HepG2 (cell line): ENCODE results near the gene SLC2A10. TPM values are rescaled to one million over a fixed set of nuclear protein-coding genes. Genes with fewer than 3 reads are reported as not detected.

Experiments used
- AKAP8 ChIP-seq: sonication (generic); formaldehyde crosslinking; IDR thresholded peaks from 2 replicates; pipeline ENCODE4 v1.5.1; 2020; ENCODE audit warnings: mild to moderate bottlenecking, missing genetic modification reagents
- ARID2 ChIP-seq: sonication (generic); formaldehyde crosslinking; IDR thresholded peaks from 2 replicates; pipeline ENCODE4 v1.8.1; 2022; ENCODE audit warnings: mild to moderate bottlenecking, missing genetic modification reagents, borderline replicate concordance
- CBX2 ChIP-seq, 2 experiments: fragments of 200-600 bp in 1 of 2; sonication (generic); formaldehyde crosslinking in 1 of 2; IDR thresholded peaks; 2 replicates each; pipeline versions ENCODE4 v1.7.0 to v1.8.1; 2018 to 2022; ENCODE audit warnings: low read depth in 2 of 2, low read length in 1 of 2, mild to moderate bottlenecking in 1 of 2, missing genetic modification reagents in 1 of 2
- CREB1 ChIP-seq, 2 experiments: fragments of 450-650 bp in 1 of 2; IDR thresholded peaks; 2 replicates each; pipeline ENCODE4 v1.6.1; 2016 to 2017; ENCODE audit warnings: control low read depth in 1 of 2, mild to moderate bottlenecking in 1 of 2, missing compliant biosample characterization in 1 of 2, missing genetic modification characterization in 1 of 2
- HES4 ChIP-seq: sonication (generic); formaldehyde crosslinking; IDR thresholded peaks from 2 replicates; pipeline ENCODE4 v1.9.0; 2021; ENCODE audit warnings: mild to moderate bottlenecking, missing genetic modification reagents, borderline replicate concordance
- IKZF4 ChIP-seq: sonication (generic); formaldehyde crosslinking; IDR thresholded peaks from 2 replicates; pipeline ENCODE4 v1.5.1; 2020; ENCODE audit warnings: borderline replicate concordance, mild to moderate bottlenecking, low read depth, missing genetic modification reagents; ENCODE audit errors: not compliant biosample characterization
- MEF2D ChIP-seq: sonication (generic); formaldehyde crosslinking; IDR thresholded peaks from 2 replicates; pipeline ENCODE4 v1.5.1; 2020; ENCODE audit warnings: mild to moderate bottlenecking, missing genetic modification reagents
- NCOA2 ChIP-seq: sonication (generic); formaldehyde crosslinking; IDR thresholded peaks from 2 replicates; pipeline ENCODE4 v1.8.0; 2022; ENCODE audit warnings: inconsistent platforms
- NR2F6 ChIP-seq, 2 experiments: IDR thresholded peaks; 2 replicates each; pipeline ENCODE4 v1.6.1; 2016; ENCODE audit warnings: antibody characterized with exemption in 1 of 2, mild to moderate bottlenecking in 1 of 2
- REL ChIP-seq: sonication (generic); formaldehyde crosslinking; conservative IDR thresholded peaks from 2 replicates; pipeline ENCODE4 v1.8.0; 2022; ENCODE audit warnings: mild to moderate bottlenecking, missing genetic modification reagents, moderate library complexity
- ZNF296 ChIP-seq: sonication (generic); formaldehyde crosslinking; conservative IDR thresholded peaks from 2 replicates; pipeline ENCODE4 v1.5.0; 2020; ENCODE audit warnings: mild to moderate bottlenecking, missing genetic modification reagents
- ZNF451 ChIP-seq: sonication (generic); formaldehyde crosslinking; IDR thresholded peaks from 2 replicates; pipeline ENCODE4 v1.5.0; 2020; ENCODE audit warnings: mild to moderate bottlenecking, missing genetic modification reagents
- ZNF496 ChIP-seq: sonication (generic); formaldehyde crosslinking; IDR thresholded peaks from 2 replicates; pipeline ENCODE4 v1.8.1; 2023; ENCODE audit warnings: mild to moderate bottlenecking, moderate library complexity, missing genetic modification reagents; ENCODE audit not compliant: insufficient replicate concordance
- ZNF512B ChIP-seq: sonication (generic); formaldehyde crosslinking; IDR thresholded peaks from 2 replicates; pipeline ENCODE4 v1.5.1; 2020; ENCODE audit warnings: missing genetic modification reagents, mild to moderate bottlenecking, borderline replicate concordance
- ZNF775 ChIP-seq: sonication (generic); formaldehyde crosslinking; IDR thresholded peaks from 2 replicates; pipeline ENCODE4 v1.4.0; 2020; ENCODE audit warnings: missing genetic modification reagents, mild to moderate bottlenecking, moderate library complexity, borderline replicate concordance
- ZSCAN29 ChIP-seq: sonication (generic); formaldehyde crosslinking; conservative IDR thresholded peaks from 2 replicates; pipeline ENCODE4 v1.4.0; 2020; ENCODE audit warnings: mild to moderate bottlenecking, missing genetic modification reagents
- polyA plus RNA-seq, 8 experiments: library from polyadenylated mRNA; depleted of rRNA in 3 of 8; stranded (reverse) in 7 of 8; unstranded in 1 of 8; fragments of >200 nt; fragmentation: Illumina TruSeq in 4 of 8; extraction: Trizol in 4 of 8; gene quantifications; 2 replicates each; pipeline versions ENCODE4 v1.2.1 to v1.2.3, GENCODE V29; 2011 to 2016; ENCODE audit warnings: low read depth in 4 of 8, missing spikeins in 1 of 8, mixed read lengths in 1 of 8; ENCODE audit not compliant: insufficient read depth in 1 of 8
- total RNA-seq, 5 experiments: library from RNA; depleted of rRNA; stranded (reverse); fragments of >200 nt; fragmentation: Illumina TruSeq; extraction: Trizol; gene quantifications; 2 replicates each; pipeline ENCODE4 v1.2.3, GENCODE V29; 2016; ENCODE audit warnings: low read depth in 1 of 5
- TF ChIP-seq, protein P1 (sequence below): sonication (generic); formaldehyde crosslinking; conservative IDR thresholded peaks from 2 replicates; pipeline ENCODE4 v1.4.0; 2020; ENCODE audit warnings: mild to moderate bottlenecking, missing genetic modification reagents, moderate library complexity
- TF ChIP-seq, protein P2 (sequence below), 2 experiments: sonication (generic) in 1 of 2; formaldehyde crosslinking in 1 of 2; IDR thresholded peaks; 2 replicates each; pipeline versions ENCODE4 v1.4.0 to v1.6.1; 2018 to 2020; ENCODE audit warnings: missing genetic modification reagents in 2 of 2, borderline replicate concordance in 1 of 2, low read depth in 1 of 2, mild to moderate bottlenecking in 1 of 2, missing biosample characterization in 1 of 2

Gene SLC2A10
- total and polyA plus RNA-seq, 2 of the 13 experiments (the other 11 are each of a cell fraction or from before 2014, with no cell fraction given), result 16.0 to 18.4 TPM

DNA sequence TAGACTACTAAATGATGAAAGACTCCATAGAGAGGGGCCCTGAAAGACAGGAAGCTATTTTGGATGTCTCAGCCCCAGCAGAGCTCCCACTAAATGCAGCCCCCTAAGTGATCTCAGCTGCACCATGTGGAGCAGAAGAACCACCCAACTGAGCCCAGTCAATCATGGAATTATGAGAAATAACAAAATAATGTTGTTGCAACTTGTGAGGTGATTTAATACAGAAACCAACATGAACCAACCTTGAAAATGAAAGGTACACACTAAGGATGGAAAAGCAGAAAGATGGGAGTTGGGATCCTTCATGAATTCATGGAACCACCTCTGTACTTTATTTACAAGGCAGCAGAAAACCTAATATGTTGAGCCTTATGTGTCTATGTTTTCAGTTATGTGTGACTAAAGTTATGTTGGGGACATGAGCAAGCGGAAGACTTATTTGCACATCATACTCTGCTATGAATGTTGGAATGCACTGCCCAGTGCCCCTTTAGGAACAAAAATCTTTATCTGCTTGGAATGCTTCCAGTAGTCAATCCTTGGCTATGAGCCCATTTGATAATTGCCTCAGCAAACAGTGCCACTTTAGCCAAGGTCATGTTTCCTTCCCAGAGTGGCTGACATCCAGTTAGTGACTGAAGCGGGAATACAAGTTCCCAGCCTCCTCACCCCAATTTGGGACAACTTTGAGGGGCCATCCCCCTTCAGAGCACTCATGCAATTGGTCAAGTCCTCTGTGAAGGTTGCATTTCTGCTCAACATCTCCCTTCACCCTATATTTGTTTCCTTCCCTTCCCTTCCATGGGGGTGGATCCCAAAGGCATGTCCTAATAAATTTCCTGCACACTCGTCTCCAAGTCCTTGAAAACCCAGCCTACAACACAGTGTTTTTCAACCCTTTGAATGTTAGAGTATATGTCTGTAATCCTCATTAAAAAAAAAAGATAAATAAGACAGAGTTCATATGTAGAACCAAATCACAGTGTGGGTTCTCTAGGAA, 38.6 kb upstream of the SLC2A10 start (continued):
- TF ChIP-seq, protein P1, sequence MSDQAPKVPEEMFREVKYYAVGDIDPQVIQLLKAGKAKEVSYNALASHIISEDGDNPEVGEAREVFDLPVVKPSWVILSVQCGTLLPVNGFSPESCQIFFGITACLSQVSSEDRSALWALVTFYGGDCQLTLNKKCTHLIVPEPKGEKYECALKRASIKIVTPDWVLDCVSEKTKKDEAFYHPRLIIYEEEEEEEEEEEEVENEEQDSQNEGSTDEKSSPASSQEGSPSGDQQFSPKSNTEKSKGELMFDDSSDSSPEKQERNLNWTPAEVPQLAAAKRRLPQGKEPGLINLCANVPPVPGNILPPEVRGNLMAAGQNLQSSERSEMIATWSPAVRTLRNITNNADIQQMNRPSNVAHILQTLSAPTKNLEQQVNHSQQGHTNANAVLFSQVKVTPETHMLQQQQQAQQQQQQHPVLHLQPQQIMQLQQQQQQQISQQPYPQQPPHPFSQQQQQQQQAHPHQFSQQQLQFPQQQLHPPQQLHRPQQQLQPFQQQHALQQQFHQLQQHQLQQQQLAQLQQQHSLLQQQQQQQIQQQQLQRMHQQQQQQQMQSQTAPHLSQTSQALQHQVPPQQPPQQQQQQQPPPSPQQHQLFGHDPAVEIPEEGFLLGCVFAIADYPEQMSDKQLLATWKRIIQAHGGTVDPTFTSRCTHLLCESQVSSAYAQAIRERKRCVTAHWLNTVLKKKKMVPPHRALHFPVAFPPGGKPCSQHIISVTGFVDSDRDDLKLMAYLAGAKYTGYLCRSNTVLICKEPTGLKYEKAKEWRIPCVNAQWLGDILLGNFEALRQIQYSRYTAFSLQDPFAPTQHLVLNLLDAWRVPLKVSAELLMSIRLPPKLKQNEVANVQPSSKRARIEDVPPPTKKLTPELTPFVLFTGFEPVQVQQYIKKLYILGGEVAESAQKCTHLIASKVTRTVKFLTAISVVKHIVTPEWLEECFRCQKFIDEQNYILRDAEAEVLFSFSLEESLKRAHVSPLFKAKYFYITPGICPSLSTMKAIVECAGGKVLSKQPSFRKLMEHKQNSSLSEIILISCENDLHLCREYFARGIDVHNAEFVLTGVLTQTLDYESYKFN, result peak; percentile 96
- TF ChIP-seq ZNF496 (CRISPR knock-in tag), result no peak
- no peak for TF ChIP-seq HES4 (CRISPR knock-in tag)
- TF ChIP-seq ZNF512B (CRISPR knock-in tag), result no peak
- TF ChIP-seq NCOA2 (CRISPR knock-in tag), result peak; percentile 99
- no peak for TF ChIP-seq AKAP8 (CRISPR knock-in tag)
- no peak for TF ChIP-seq ARID2 (CRISPR knock-in tag)
- TF ChIP-seq ZNF451 (CRISPR knock-in tag), result peak; percentile 80; the same call in 1 of the 2 replicates
- no peak for TF ChIP-seq CREB1 (IDR thresholded peaks at IDR 0.05)
- TF ChIP-seq CREB1 (CRISPR knock-in tag; IDR thresholded peaks at IDR 0.05), result peak; percentile 82
- TF ChIP-seq NR2F6 (IDR thresholded peaks at IDR 0.05), result peak; percentile 87
- TF ChIP-seq NR2F6 (CRISPR knock-in tag; IDR thresholded peaks at IDR 0.05), result peak; percentile 95
- TF ChIP-seq CBX2 (IDR thresholded peaks at IDR 0.05; ENCODE audit: low read depth, low read length), result no peak
- 0 out of 2 replicates have a peak, but pooled peaks have one; percentile 36 for TF ChIP-seq CBX2 (CRISPR knock-in tag; IDR thresholded peaks at IDR 0.05; ENCODE audit: low read depth)
- peak; percentile 57; the same call in 1 of the 2 replicates for TF ChIP-seq ZSCAN29 (CRISPR knock-in tag)
- peak; percentile 47 for TF ChIP-seq IKZF4
- no peak for TF ChIP-seq REL (CRISPR knock-in tag)
- no peak for TF ChIP-seq ZNF296
- TF ChIP-seq, protein P2, sequence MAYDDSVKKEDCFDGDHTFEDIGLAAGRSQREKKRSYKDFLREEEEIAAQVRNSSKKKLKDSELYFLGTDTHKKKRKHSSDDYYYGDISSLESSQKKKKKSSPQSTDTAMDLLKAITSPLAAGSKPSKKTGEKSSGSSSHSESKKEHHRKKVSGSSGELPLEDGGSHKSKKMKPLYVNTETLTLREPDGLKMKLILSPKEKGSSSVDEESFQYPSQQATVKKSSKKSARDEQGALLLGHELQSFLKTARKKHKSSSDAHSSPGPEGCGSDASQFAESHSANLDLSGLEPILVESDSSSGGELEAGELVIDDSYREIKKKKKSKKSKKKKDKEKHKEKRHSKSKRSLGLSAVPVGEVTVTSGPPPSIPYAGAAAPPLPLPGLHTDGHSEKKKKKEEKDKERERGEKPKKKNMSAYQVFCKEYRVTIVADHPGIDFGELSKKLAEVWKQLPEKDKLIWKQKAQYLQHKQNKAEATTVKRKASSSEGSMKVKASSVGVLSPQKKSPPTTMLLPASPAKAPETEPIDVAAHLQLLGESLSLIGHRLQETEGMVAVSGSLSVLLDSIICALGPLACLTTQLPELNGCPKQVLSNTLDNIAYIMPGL (CRISPR knock-in tag; IDR thresholded peaks at IDR 0.05; ENCODE audit: borderline replicate concordance in 1 of 2, low read depth in 1 of 2), result peak; percentile 53 to 81; a peak in 3 of 4 replicates
- TF ChIP-seq MEF2D (CRISPR knock-in tag), result peak; percentile 84
- no peak for TF ChIP-seq ZNF775
